ENCODE data around the gene OCA2.

GRCh38 chr15:28140062-28140461 is 40.9 kb upstream of the OCA2 start:
- TF ChIP-seq, protein P1, sequence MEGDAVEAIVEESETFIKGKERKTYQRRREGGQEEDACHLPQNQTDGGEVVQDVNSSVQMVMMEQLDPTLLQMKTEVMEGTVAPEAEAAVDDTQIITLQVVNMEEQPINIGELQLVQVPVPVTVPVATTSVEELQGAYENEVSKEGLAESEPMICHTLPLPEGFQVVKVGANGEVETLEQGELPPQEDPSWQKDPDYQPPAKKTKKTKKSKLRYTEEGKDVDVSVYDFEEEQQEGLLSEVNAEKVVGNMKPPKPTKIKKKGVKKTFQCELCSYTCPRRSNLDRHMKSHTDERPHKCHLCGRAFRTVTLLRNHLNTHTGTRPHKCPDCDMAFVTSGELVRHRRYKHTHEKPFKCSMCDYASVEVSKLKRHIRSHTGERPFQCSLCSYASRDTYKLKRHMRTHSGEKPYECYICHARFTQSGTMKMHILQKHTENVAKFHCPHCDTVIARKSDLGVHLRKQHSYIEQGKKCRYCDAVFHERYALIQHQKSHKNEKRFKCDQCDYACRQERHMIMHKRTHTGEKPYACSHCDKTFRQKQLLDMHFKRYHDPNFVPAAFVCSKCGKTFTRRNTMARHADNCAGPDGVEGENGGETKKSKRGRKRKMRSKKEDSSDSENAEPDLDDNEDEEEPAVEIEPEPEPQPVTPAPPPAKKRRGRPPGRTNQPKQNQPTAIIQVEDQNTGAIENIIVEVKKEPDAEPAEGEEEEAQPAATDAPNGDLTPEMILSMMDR (IDR thresholded peaks at IDR 0.05) = no peak
- TF ChIP-seq POLR2A (IDR thresholded peaks at IDR 0.05) = no peak

Measured in vagina (tissue), 2 donors.